Nephron (organoid): ENCODE measurements around the gene SMIM32.

Source experiments
- H3K27ac Mint-ChIP-seq, 3 experiments: 2 replicates each; pipeline ENCODE4 v1.8.0; 2020; ENCODE audit warnings: mixed read lengths in 3 of 3, mild to moderate bottlenecking in 2 of 3, moderate library complexity in 1 of 3
- H3K27me3 Mint-ChIP-seq: 2 replicates; pipeline ENCODE4 v1.8.0; 2021; ENCODE audit warnings: low read depth, mild to moderate bottlenecking, moderate library complexity, mixed read lengths
- H3K36me3 Mint-ChIP-seq: 2 replicates; pipeline ENCODE4 v1.8.0; 2020; ENCODE audit warnings: low read depth, mixed read lengths
- H3K4me1 Mint-ChIP-seq: 2 replicates; pipeline ENCODE4 v1.8.0; 2020; ENCODE audit warnings: mixed read lengths
- H3K4me3 Mint-ChIP-seq, 3 experiments: 2 replicates each; pipeline ENCODE4 v1.8.0; 2020; ENCODE audit warnings: mild to moderate bottlenecking in 3 of 3, mixed read lengths in 3 of 3, moderate library complexity in 2 of 3
- H3K9me3 Mint-ChIP-seq: 2 replicates; pipeline ENCODE4 v1.8.0; 2020; ENCODE audit warnings: mixed read lengths
- CTCF ChIP-seq, 3 experiments: fragments of 200-600 bp; sonication (generic); IDR thresholded peaks; one replicate each; pipeline ENCODE4 v1.5.0; 2021; ENCODE audit warnings: antibody characterized with exemption in 3 of 3; ENCODE audit not compliant: unreplicated experiment in 3 of 3

The SMIM32 gene

GRCh38 chr5:136195971-136196820 is 3.2 kb upstream of the SMIM32 start:
- TF ChIP-seq CTCF (IDR thresholded peaks at IDR 0.05; ENCODE audit: unreplicated experiment in 3 of 3) = no peak
- H3K27me3 Mint-ChIP-seq = peaks cover 59% of the 10 kb centered on the region
- peaks cover 16% of the 10 kb centered on the region for H3K4me1 Mint-ChIP-seq
- H3K4me3 Mint-ChIP-seq = no peak overlapping the region
- peak overlapping the region in 1 of 3 experiments; percentile 40 for H3K27ac Mint-ChIP-seq
- no peaks in the 10 kb centered on the region for H3K9me3 Mint-ChIP-seq
- peaks cover 4% of the 10 kb centered on the region for H3K36me3 Mint-ChIP-seq

- Mint-ChIP-seq H3K4me3 (peak overlapping the region in 2 of 3 experiments; percentile 26 to 49), H3K27me3 (peaks cover 70% of the 10 kb centered on the region), H3K4me1 (peaks cover 21% of the 10 kb centered on the region), H3K27ac (no peak overlapping the region), H3K36me3 (peaks cover 4% of the 10 kb centered on the region), H3K9me3 (no peaks in the 10 kb centered on the region)
- no peak for TF ChIP-seq CTCF (IDR thresholded peaks at IDR 0.05; ENCODE audit: unreplicated experiment in 3 of 3)
Observed at GRCh38 chr5:136194576-136194975, 1.6 kb upstream of the SMIM32 start.

- Mint-ChIP-seq H3K27me3 (peaks cover 70% of the 10 kb centered on the region), H3K27ac (peak overlapping the region in 1 of 3 experiments; percentile 55), H3K4me1 (peaks cover 21% of the 10 kb centered on the region), H3K36me3 (peaks cover 13% of the 10 kb centered on the region), H3K4me3 (peak overlapping the region; percentile 81 to 86 (median 82)), H3K9me3 (no peaks in the 10 kb centered on the region)
- no peak for TF ChIP-seq CTCF (IDR thresholded peaks at IDR 0.05; ENCODE audit: unreplicated experiment in 3 of 3)
Observed at GRCh38 chr5:136193322-136193935, 467 bp upstream of the SMIM32 start.

- peaks cover 71% of the 10 kb centered on the region for H3K27me3 Mint-ChIP-seq
- H3K4me3 Mint-ChIP-seq = peak overlapping the region; percentile 67 to 86 (median 76)
- no peaks in the 10 kb centered on the region for H3K9me3 Mint-ChIP-seq
- peaks cover 24% of the 10 kb centered on the region for H3K36me3 Mint-ChIP-seq
- TF ChIP-seq CTCF (IDR thresholded peaks at IDR 0.05; ENCODE audit: unreplicated experiment in 3 of 3) = no peak
- no peak overlapping the region for H3K27ac Mint-ChIP-seq
- peaks cover 21% of the 10 kb centered on the region for H3K4me1 Mint-ChIP-seq
Observed at GRCh38 chr5:136192015-136192525, 892 bp downstream of the SMIM32 start.

- Mint-ChIP-seq H3K27ac (no peak overlapping the region), H3K36me3 (peaks cover 30% of the 10 kb centered on the region), H3K4me1 (peaks cover 21% of the 10 kb centered on the region), H3K4me3 (peak overlapping the region; percentile 67 to 86 (median 76)), H3K9me3 (no peaks in the 10 kb centered on the region), H3K27me3 (peaks cover 70% of the 10 kb centered on the region)
- no peak for TF ChIP-seq CTCF (IDR thresholded peaks at IDR 0.05; ENCODE audit: unreplicated experiment in 3 of 3)
Observed at GRCh38 chr5:136191304-136192014, 1.5 kb downstream of the SMIM32 start.
